CD4-positive, alpha-beta T cell treated with Interleukin-17A for 4 hours (primary cell): ENCODE measurements around the gene DNM1.
A peak's percentile ranks its signal among the peaks of the same experiment; 100 is the strongest.

ENCODE experiments used
- DNase-seq: peaks from one replicate; pipeline ENCODE4 v3.0.0-alpha.2; 2020; ENCODE audit warnings: mixed read lengths

Gene DNM1

DNA sequence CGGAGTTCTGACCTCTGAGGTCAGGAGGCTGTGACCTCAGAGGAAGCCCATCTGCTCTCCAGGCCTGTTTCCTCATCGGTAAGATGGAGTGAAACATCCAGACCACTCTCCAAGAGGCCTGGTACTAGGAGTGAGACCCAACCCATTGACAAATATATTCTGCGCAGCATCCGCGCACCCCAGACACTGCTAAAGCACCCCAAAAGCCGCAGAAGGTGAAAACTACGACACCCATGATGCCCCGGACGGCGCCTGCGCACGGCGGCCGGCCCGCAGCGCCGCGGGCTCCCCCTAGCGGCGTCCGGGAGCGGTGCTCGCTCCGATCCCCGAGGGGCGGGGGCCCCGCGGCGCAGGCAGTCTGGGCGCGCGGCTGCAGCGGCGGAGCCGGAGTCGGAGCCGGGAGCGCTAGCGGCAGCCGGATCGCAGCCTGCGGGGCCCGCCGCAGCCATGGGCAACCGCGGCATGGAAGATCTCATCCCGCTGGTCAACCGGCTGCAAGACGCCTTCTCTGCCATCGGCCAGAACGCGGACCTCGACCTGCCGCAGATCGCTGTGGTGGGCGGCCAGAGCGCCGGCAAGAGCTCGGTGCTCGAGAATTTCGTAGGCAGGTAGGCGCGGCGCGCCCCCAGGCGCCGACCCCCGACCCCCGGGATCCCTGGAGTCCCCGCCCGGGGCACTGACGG, at the start of gene DNM1:
Gene DNM1, plus strand, starts transcription at position 356 of the 683 bp plus-strand sequence. Its CDS starts 92 bp downstream, at position 448.
- DNase-seq = peak; percentile 79

DNA sequence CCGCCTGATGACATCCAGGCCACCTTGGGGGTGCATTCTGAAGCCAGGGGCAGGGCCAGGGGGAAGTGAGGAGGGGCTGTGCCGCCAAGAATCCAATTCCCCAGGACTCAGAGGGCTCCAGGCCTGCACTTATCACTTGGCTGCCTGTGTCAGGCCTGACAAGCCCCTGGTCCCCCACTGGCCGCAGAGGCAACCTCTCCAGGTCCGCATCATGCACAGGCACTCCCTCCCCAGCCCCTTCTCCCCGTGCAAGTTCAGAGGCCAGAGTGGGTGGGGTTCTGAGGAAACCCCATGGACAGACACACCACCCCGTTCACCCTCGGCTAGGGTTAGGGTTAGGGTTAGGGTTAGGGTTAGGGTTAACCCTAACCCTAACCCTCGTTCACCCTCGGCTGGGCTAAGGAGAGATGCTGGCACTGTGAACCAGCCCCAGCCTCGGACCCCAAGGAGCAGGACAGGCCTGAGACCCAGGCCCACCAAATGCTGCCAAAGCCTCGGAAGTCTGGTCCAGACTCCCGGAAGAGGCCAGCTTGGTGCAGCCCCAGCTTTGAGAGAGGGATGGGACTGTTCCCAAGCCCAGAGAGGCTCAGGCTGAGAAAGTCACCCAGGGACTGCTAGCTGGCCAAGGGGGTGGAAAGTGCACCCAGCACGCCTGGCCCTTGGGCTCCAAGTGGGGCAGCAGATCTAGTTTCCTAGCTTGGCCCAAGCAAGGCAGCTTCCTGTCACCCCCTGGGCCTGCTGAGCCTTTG, 49.1 kb upstream of the DNM1 start:
- no peak for DNase-seq

DNA sequence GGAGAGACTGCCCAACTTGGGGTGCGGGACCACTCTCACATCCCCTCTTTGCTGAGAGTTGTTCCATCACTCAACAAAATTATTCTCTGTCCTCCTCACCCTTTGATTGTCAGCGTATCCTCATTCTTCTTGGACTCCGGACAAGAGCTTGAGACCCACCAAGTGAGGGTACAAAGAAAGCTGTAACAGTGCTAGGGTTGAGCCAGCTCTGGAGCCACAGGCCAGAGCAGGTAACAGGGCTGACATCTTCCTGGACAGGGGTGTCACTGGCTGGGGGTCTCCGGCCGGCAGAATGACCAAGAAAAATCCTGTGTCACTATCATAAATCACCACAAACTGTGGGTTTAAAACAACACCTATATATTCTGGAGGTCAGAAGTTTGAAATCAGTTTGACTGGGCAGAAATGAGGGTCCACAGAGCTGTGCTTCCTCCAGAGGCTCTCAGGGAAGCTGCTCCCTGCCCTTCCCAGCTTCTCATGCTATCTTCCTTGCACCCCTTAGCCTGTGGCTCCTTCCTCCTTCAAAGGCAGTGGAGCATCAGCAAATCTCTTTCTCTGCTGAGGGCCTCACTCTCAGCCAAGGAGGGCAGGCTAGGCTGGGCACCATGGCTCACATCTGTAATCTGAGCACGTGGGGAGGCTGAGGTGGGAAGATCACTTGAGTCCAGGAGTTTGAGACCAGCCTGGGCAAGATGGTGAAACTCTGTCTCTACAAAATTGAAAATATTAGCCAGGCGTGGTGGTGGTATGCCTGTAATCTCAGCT, 47.3 kb upstream of the DNM1 start:
- no peak for DNase-seq

DNA sequence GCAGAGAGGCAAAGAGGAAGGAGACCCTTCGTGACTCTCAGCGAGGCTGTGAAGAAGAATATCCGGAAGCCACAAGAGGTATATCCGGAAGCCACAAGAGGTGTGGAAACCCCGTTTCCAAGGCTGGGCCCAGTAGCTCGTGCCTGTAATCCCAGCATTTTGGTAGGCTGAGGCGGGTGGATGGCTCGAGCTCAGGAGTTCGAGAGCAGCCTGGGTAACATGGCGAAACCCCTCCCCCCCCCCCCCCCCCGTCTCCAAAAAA, 43.7 kb upstream of the DNM1 start:
- peak; percentile 64 for DNase-seq

DNA sequence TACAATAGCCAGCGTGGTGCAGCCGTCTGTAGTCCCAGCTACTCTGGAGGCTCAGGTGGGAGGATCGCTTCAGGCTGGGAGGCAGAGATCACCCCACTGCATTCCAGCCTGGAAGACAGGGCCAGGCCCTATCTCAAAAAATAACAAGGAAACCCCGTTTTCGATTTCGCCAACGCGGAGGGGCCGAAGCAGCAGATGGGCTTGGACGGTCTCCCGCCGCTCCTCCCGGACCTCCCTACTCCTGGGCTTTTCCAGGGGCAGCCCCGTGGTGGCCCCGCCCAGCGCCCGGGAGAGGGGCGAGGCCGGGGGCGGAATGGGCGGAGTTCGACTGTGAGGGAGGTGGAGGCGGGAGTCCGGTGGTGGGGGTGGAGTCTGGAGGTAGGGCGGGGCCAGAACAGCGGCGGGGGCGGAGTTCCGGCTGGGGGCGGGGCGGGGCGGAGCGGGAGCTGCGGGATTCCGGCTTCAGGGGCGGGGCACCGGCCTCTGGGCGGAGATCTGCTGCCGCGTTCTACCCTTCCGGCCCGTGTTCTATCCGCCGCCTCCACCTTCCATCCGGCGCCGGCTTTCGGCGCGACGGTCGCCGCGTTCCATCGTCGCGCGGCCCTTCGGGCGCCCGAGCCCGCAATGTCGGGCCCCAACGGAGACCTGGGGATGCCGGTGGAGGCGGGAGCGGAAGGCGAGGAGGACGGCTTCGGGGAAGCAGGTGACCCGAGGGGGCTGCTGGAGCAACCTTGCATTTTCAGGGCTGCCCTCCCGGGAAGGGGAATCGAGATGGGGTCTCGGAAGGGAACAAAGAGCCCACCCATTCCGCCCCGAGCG, 43.2 kb upstream of the DNM1 start, which contains the start of gene BBLN:
Gene BBLN, plus strand, starts transcription at position 482 of the 819 bp plus-strand sequence. Its CDS starts 143 bp downstream, at position 625.
- peak; percentile 98 for DNase-seq

DNA sequence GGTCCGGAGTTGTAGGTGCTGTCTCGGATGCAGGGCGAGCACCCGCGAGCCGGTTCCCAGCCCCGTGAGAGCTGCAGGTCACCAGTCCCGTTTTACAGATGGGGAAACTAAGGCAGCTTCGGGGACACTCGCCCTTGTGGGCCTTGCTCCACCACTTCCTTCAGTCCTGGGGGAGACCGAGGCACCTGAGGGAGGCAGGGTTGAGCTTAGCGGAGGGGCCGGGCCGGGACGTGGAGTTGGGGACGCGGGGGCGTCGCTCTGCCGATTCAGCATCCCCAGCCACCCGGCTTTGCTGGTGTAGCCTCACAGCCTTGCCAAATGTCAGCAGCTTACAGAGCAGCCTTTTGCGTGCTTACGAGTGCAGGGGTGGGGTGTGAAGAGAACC, 42.6 kb upstream of the DNM1 start:
- DNase-seq = peak; percentile 60

DNA sequence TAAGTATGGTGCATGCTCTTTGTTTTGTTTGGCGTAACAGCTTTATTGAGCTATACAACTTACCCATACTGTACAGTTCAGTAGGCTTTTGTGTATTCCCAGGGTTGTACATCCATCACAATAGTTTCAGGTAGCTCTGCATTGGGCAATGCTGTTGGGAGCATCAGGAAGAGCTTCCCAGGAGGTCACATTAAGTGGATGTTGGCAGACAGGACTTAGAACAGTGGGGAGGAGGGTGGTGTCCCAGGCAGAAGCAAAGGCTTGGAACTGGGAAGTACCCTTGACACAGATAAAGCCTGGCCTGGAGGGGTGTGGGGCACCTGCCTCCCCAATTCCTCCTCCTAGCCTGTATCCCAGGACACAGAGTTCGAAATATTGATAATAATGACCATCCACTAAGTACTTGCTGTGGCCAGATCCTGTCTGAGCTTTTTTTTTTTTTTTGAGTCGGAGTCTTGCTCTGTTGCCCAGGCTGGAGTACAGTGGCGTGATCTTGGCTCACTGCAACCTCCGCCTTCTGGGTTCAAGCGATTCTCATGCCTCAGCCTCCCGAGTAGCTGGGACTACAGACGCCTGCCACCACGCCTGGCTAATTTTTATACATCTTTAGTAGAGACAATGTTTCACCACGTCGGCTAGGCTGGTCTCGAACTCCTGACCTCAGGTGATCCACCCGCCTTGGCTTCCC, 41.8 kb upstream of the DNM1 start:
- DNase-seq = no peak

DNA sequence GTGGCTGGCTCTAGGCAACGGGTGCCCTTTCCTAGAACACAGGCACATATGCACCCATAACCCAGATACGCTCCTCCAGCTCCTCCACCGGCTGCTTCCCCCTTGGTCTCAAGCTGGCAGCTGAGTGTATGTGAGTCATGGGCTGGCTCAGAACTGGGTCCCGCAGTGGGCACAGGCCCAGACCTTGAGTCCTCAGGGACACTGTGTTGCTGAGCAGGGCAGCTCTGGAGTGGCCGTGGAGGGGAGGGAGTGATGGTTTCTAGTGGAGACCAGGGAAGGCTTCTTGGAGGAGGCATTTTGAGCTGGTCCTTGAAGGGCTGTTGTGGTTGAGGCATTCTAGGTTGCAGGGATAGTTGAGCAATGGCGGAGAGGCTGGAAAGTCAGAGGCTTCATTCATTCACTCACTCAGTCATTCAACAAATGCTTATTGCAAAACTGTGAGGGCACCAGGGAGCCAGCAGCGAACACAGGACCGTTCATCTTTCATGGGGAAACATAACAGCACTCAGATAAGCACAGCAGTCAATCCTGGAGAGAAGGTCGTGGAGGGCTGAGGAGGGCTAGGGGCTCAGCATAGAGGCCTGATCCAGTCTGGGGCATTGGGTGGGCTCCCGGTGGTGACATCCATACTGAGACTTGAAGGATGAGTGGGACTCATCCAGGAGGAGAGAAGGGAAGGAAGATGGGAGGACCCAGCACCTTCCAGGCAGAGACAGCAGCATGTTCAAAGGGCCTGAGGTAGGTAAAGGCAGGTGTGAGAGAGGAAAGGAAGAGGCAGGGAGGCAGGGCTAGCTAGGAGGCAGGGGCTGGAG, 40.8 kb upstream of the DNM1 start:
- DNase-seq = no peak

DNA sequence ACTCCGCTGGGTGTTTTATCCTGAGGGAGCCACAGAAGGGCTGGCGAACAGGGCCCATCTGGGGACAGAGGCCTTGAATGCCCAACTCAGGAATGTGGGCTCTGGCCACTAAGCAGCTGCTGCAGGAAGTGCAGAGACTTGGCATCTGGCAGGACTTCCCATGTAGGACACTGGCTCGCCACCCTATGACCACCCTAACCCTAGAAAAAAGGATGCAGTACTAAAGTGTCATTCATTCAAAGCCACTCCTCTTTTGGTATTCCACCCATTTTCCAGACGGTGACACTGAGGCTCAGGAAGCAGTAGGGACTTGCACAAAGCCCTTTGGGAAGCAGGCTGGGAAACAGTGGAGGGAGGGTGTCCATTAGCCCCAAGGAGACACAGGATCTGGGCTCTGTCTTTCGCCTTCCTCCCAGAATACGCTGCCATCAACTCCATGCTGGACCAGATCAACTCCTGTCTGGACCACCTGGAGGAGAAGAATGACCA, 40.1 kb upstream of the DNM1 start:
- no peak for DNase-seq

DNA sequence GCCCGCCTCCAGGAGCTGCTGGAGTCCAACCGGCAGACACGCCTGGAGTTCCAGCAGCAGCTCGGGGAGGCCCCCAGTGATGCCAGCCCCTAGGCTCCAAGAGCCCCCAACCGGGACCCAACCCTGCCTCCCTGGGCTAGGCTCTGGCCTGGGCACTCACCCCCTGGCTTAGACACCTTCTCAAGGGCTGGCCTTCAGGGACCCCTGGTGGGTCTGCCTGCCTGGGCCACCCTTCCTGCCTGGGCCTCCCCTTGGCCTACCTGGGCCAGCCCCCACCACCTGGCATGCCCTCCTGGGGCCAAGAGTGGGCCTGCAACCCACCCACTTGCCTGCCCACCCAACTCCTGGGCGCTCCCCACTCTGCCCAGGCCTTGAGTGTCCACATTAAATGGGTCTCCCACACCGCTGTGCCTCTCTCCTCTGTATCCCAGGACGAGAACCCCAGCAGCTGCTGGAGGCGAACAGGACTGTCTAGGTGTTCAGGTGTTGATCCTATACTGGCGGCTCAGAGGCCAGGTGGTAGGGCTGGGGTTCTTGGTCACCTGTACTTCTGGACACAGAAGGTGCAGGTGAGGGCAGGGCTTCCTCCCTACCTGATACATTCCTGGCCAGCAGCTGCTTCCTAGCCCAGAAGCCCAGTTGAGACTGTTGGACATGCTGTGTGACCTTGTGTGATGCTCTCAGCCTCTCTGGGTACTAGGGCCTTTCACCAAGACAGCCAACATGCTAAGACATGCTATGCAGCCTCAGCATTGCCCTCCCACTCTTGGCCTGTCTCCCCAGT, 39.5 kb upstream of the DNM1 start:
- DNase-seq = no peak

DNA sequence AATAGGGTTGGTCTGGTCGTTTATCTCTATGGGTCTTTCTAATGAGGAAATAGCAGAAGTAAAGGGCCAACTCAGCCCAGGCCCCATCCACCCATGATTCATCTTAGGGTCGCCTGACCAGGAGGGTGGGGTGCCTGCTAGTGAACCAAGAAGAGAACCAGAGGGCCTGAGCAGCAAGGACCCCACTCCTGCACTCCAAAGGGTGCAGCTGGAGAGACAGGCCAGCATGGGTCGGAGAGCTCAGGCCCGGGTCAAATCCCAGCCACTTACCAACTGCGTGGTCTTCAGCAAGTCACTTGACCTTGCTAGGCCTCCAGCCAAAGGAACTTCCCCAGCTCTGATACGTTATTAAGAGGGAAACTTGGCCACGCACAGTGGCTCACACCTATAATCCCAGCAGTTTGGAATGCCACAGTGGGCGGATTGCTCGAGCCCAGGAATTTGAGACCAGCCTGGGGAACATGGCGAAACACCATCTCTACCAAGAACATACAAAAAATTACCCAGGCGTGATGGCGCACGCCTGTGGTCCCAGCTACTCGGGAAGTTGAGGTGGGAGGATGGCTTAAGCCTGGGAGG, 38.8 kb upstream of the DNM1 start:
- DNase-seq = no peak

DNA sequence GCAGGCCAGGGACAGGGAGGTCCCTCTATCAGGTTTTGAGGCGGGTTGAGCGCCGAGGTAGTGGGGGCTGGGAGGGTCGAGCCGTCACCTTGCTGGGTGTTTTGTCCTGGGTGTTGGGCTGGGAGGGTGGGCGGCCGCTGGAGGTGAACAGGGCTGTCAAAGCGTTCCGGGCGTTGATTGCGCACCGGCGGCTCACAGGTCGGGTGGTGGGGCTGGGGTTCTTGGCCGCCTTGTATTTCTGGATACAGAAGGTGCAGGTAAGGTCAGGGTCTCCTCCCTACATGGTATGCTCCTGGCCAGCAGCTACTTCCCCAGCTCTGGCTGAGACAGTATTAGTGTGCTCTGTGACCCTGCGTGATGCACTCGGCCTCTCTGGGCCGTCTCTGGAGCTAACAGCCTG, 37.0 kb upstream of the DNM1 start:
- DNase-seq = no peak

DNA sequence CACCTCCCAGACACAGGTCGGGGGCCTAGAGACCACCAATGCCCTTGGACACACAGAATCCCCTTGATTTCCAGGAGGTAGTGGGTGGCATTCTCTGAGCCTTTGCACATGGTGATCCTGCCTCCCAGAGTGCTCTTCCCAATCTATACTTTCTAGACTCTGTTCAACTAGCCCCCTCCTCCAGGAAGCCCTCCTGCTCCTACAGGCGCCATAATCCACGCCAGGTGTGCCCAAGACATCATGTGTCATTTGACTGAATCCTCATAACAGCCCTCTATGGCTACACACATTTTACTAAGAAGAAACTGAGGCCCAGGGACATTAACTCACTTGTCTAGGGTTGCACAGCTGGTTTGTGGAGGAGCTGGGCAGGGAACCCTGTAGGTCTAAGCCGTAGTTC, 36.0 kb upstream of the DNM1 start:
- DNase-seq = no peak

DNA sequence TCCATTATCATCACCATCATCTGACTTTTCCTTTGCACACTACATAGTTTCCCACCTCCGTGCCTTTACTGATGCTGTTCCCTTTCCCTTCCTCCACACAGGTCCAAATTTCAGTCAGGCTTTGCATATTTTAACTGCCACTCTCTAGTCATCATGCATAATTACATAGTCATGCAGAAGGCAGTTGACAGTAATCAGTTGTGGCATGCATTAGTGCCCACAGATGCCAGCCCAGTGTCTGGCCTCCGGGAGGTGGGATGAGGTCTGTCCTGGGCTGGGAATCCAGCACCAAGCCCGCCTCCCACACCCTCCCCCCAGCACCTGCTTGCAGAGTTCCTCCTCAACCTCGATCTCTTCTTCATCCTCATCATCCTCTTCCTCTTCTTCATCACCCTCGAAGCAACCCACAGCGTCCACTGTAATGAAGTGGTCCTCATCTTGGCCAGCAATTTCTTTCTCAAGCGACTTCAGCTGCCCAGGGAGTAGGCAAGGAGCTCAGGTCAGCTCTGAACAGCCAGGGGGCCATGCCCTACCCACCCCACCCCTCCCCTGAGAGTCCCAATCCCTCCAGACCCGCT, 34.4 kb upstream of the DNM1 start:
- DNase-seq = no peak

DNA sequence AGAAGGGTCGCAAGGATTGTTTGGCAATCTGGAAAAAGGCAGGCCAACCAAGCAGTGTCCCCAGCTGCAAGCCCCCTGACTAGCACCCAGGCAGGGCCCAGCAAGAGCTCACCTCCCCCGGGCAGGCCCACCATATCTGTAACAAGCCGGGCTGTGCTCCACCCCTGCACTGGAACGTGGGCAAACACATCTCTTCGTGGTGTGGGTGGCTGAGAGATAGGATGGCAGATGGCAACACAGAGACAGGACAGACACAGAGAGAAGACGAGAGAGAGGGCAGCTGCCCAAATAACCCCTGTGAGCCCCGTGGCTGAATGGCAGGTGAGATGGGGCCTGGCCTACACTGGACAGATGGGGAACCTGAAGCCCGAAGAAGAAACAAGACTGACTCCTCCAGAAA, 33.7 kb upstream of the DNM1 start:
- no peak for DNase-seq

DNA sequence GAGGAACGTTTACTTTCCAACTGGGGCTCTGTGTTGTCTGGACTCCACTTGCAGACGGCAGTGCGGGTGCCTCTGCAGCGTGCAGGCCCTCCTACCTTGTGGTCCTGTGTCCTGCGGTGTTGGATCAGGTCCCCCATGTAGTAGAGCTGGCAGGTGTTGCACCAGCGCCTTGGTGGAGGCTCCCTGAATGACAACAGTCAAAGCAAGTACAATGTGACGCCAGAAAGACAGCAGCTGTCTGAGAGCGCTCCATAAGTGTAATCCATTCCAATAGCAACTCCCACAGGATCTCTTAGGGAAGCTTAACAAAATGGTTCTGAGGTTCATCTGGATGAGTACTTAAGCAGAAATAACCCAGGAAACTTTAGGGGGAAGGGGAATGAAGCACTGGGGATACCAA, 33.3 kb upstream of the DNM1 start:
- DNase-seq = no peak

DNA sequence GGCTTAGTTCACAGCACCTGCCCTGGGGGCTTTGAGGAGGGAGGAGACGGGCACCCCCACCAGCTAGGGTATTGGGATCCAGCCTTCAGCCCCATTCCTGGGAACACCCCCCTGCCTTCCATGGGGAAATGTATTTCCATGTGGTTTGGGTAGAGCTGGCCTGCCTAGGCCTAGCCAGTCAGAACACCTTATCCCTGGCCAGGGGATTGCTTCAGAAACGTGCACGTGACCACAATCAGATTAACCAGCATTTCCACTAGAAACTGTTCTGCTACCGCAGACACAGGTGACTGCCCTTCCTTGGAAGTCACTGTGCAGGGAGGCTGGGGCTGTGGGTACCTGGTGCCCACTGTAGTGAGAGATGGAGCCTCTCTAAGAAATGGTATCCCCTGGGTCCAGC, 29.1 kb upstream of the DNM1 start:
- DNase-seq = no peak

DNA sequence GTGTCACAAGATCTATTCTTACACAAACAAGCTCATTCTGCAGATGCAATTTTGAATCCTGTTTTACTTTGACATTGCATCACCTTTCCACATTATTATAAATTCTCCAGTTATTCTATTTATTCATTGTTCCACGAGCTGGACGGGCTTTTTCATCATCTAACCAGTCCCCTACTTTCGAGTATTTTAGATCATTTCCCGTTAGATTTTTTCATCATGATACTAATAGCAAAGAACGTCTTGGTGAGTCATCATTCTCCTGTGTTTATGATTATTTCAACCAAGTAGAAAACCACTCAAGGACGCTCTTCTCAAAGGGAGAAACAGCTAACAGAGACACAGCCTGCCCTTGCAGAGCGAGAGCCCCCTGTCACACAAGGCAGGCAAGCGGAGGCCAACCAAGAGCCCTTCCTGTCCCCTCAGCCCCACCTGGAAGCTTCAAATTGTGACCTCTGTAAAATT, 28.0 kb upstream of the DNM1 start:
- DNase-seq = no peak

DNA sequence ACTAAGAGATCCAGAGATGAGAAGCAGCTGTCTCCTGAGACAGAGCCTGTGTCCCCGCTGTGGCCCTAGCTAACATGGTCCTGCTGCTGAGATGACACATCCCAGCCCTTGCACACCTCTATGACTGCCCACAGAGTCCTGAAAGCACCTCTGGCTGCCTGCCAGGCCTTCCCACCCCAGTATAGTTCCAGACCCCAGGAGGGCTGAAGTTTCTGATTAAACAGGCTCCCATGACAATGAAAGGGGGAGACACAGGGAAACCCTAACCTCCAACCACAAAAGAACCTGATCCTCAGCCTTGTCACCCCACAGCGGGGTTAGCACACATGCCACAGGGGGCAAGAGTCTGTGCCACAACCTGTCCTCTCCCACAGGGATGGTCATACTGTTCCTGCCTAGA, 27.5 kb upstream of the DNM1 start:
- no peak for DNase-seq
